ENCODE measurements around the gene CSNK2B.

DNA sequence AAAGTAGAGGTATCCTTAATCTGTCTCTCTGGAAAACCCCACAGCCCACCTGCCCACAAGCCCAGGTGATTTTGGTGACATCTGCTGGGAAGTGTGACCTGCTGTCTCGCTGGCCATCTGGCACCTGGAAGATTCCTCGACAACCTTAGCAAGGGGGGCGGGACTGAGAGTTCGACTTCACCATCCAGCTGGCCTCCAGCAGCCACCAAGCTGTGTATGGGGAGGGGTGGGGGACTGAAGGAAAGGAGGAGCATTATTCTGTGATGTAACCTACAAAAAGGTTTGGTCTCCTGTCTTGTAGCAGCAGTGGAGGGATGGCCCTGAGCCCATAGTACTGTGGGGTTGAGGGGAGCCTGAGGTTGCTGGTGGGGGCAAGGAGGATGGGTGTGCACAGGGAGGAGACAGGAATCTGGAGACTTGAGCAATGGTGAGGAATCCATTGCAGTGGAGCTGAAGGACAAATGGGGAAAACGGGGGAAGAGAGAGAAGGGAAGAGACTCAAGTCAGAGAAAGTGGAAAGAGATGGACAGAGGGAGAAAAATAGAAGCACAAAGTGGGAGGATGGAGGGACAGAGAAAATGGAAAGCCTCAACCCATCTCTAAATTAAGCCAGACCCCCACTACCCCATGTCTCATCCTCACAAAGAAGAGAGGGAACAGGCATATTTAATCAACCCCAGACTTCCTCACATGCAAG, 44.8 kb downstream of the CSNK2B start:
- TF ChIP-seq, protein P1, sequence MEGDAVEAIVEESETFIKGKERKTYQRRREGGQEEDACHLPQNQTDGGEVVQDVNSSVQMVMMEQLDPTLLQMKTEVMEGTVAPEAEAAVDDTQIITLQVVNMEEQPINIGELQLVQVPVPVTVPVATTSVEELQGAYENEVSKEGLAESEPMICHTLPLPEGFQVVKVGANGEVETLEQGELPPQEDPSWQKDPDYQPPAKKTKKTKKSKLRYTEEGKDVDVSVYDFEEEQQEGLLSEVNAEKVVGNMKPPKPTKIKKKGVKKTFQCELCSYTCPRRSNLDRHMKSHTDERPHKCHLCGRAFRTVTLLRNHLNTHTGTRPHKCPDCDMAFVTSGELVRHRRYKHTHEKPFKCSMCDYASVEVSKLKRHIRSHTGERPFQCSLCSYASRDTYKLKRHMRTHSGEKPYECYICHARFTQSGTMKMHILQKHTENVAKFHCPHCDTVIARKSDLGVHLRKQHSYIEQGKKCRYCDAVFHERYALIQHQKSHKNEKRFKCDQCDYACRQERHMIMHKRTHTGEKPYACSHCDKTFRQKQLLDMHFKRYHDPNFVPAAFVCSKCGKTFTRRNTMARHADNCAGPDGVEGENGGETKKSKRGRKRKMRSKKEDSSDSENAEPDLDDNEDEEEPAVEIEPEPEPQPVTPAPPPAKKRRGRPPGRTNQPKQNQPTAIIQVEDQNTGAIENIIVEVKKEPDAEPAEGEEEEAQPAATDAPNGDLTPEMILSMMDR (conservative IDR thresholded peaks at IDR 0.05; ENCODE audit: low read length): no peak
- TF ChIP-seq EZH2phosphoT487 (IDR thresholded peaks at IDR 0.05; ENCODE audit: borderline replicate concordance, low read depth, low read length): no peak
